Naive thymus-derived CD4-positive, alpha-beta T cell (primary cell): ENCODE data around the gene BST1. TPM values are rescaled to one million over a fixed set of nuclear protein-coding genes. Genes with fewer than 3 reads are reported as not detected.

Source experiments
- ATAC-seq: fragments of 150-1000 bp; cut with Tn5 transposase; 2 replicates; pipeline ENCODE4 v1.10.0; 2021; ENCODE audit warnings: mild to moderate bottlenecking, moderate library complexity
- CTCF ChIA-PET: fragments of 350-600 bp; sonication (Branson Sonifier 250); formaldehyde crosslinking; loops from one replicate; lab custom pipeline; 2021; ENCODE audit warnings: antibody characterized with exemption; lab: Charles Lee
- POLR2A ChIA-PET: fragments of 350-600 bp; sonication (Branson Sonifier 250); formaldehyde crosslinking; loops from one replicate; lab custom pipeline; 2021; ENCODE audit warnings: antibody characterized with exemption, inconsistent platforms; lab: Charles Lee
- DNase-seq, 9 donors: peaks; one replicate each; pipeline versions ENCODE4 v3.0.0 to v3.0.0-alpha.2; 2020 to 2022; ENCODE audit warnings: mixed read lengths in 1 of 9
- H3K27ac ChIP-seq: one replicate; pipeline ENCODE4 v1.7.0; 2013; ENCODE audit warnings: mild to moderate bottlenecking, low read depth, low read length, moderate library complexity
- H3K27me3 ChIP-seq, 2 donors: one replicate each; pipeline ENCODE4 v1.7.0; 2013; ENCODE audit warnings: low read length in 2 of 2, mild to moderate bottlenecking in 2 of 2, moderate library complexity in 2 of 2; ENCODE audit not compliant: control insufficient read depth in 2 of 2, insufficient read depth in 2 of 2
- H3K36me3 ChIP-seq, 3 experiments: 1 replicate in 2 of 3; 2 replicates in 1 of 3; pipeline ENCODE4 v1.7.0; 2013; ENCODE audit warnings: low read length in 3 of 3, mild to moderate bottlenecking in 3 of 3, moderate library complexity in 1 of 3; ENCODE audit not compliant: insufficient read depth in 3 of 3, control insufficient read depth in 2 of 3
- H3K4me1 ChIP-seq, 2 donors: one replicate each; pipeline ENCODE4 v1.7.0; 2013; ENCODE audit warnings: low read length in 2 of 2, mild to moderate bottlenecking in 2 of 2, moderate library complexity in 1 of 2; ENCODE audit not compliant: control insufficient read depth in 2 of 2, insufficient read depth in 2 of 2
- H3K4me3 ChIP-seq: 2 replicates; pipeline ENCODE4 v1.7.0; 2013; ENCODE audit warnings: mild to moderate bottlenecking, low read length
- H3K9me3 ChIP-seq, 3 experiments: 1 replicate in 2 of 3; 2 replicates in 1 of 3; pipeline ENCODE4 v1.7.0; 2013; ENCODE audit warnings: low read length in 3 of 3; ENCODE audit not compliant: control insufficient read depth in 2 of 3
- H3K27ac Mint-ChIP-seq, 9 donors: one replicate each; pipeline ENCODE4 v1.8.0; 2020 to 2022; ENCODE audit warnings: mixed read lengths in 9 of 9, mild to moderate bottlenecking in 8 of 9, moderate library complexity in 5 of 9, inconsistent platforms in 2 of 9
- H3K27me3 Mint-ChIP-seq, 5 donors: one replicate each; pipeline ENCODE4 v1.8.0; 2021 to 2022; ENCODE audit warnings: mixed read lengths in 5 of 5, mild to moderate bottlenecking in 1 of 5
- H3K36me3 Mint-ChIP-seq, 5 donors: one replicate each; pipeline ENCODE4 v1.8.0; 2020 to 2022; ENCODE audit warnings: mixed read lengths in 5 of 5, mild to moderate bottlenecking in 3 of 5, inconsistent platforms in 1 of 5
- H3K4me1 Mint-ChIP-seq, 7 donors: one replicate each; pipeline ENCODE4 v1.8.0; 2020 to 2022; ENCODE audit warnings: mixed read lengths in 7 of 7, mild to moderate bottlenecking in 3 of 7, inconsistent platforms in 1 of 7
- H3K4me3 Mint-ChIP-seq, 10 donors: one replicate each; pipeline ENCODE4 v1.8.0; 2020 to 2022; ENCODE audit warnings: mild to moderate bottlenecking in 10 of 10, mixed read lengths in 10 of 10, moderate library complexity in 6 of 10, inconsistent platforms in 2 of 10
- H3K9me3 Mint-ChIP-seq, 11 donors: one replicate each; pipeline ENCODE4 v1.8.0; 2020 to 2022; ENCODE audit warnings: mixed read lengths in 11 of 11, mild to moderate bottlenecking in 4 of 11, inconsistent platforms in 1 of 11, moderate library complexity in 1 of 11
- intact Hi-C, 2 donors: fragments of 100-400 bp; cut with micrococcal nuclease; formaldehyde crosslinking; loops; one replicate each; pipeline ENCODE4 v1.15.1; 2023
- polyA plus RNA-seq, 2 donors: library from polyadenylated mRNA; unstranded; fragments of 300-500 nt; fragmentation: Illumina TruSeq; gene quantifications; one replicate each; pipeline ENCODE4 v1.2.3, GENCODE V29; 2021
- total RNA-seq, 6 experiments: library from RNA in 5 of 6; stranded (reverse) in 5 of 6; gene quantifications; 1 replicate in 5 of 6; 2 replicates in 1 of 6; pipeline ENCODE4 v1.2.3 and lab custom pipeline; 2021 to 2026

BST1 gene
- total RNA-seq (10 to 100 TPM in 1 of 5 experiments, 1 to 10 TPM in 2, under 1 TPM in 2; 0.65 to 41.8 (median 1.1) TPM), polyA plus RNA-seq (under 1 TPM; 0.45 to 0.89 TPM), total RNA-seq (lab: John Stamatoyannopoulos, UW) (0.94 reads per million)

- H3K27ac ChIP-seq = peak within 1 kb of the TSS; percentile 13
- CTCF ChIA-PET = interaction anchor here (1.4 kb wide), 1 partner anchor 180 kb away, joined by 3 read pairs; no protein-coding TSS in a partner anchor
- peak within 1 kb of the TSS; percentile 85 to 97 (median 90) for H3K4me3 Mint-ChIP-seq
Observed at GRCh38 chr4:15702941-15703403, at the start of gene BST1. Gene BST1, plus strand, starts transcription at chr4:15703065. Its CDS starts 80 bp downstream, at chr4:15703145.

GRCh38 chr4:15653420-15653819 lies 49.4 kb upstream of the BST1 start:
- no peaks in the 10 kb centered on the region for H3K27me3 ChIP-seq
- H3K27me3 Mint-ChIP-seq = peaks cover 0 to 2% (median 0%) of the 10 kb centered on the region in 5 donors
- H3K36me3 Mint-ChIP-seq = peaks cover 0 to 6% (median 0%) of the 10 kb centered on the region in 5 donors
- H3K4me1 Mint-ChIP-seq = peaks cover 33 to 69% (median 55%) of the 10 kb centered on the region in 7 donors
- peak overlapping the region; percentile 93 to 100 (median 97) for H3K4me3 Mint-ChIP-seq
- peak overlapping the region; percentile 90 to 98 (median 96) for H3K27ac Mint-ChIP-seq
- H3K9me3 Mint-ChIP-seq = peaks cover 0 to 4% (median 0%) of the 10 kb centered on the region in 11 donors
- DNase-seq (no peak), ATAC-seq (no peak)
- CTCF ChIA-PET = interaction anchor here (0.7 to 1.6 kb wide), 2 partner anchors 20 to 196 kb away, joined by 3 to 4 read pairs; no protein-coding TSS in a partner anchor
- H3K4me1 ChIP-seq = peaks cover 36 to 45% of the 10 kb centered on the region in 2 donors
- peaks cover 0 to 3% (median 0%) of the 10 kb centered on the region in 3 experiments for H3K36me3 ChIP-seq
- no peaks in the 10 kb centered on the region for H3K9me3 ChIP-seq
- POLR2A ChIA-PET = interaction anchor here (0.6 to 4.6 kb wide), 4 partner anchors 29 to 568 kb away, joined by 3 to 44 read pairs (median 4); partner anchors contain the start of gene FAM200B
- peak overlapping the region; percentile 67 for H3K4me3 ChIP-seq
- peak overlapping the region; percentile 90 for H3K27ac ChIP-seq
- intact Hi-C loops = loop anchor here in 1 of 2 donors (2.0 to 10.0 kb wide), 7 partner anchors 106 to 729 kb away; partner anchors contain the start of genes CD38 and TAPT1

More at GRCh38 chr4:15702941-15703403, at the start of gene BST1:
- Histone ChIP-seq H3K36me3 (no peaks in the 10 kb centered on the region), H3K4me3 (peak within 1 kb of the TSS; percentile 67), H3K9me3 (no peaks in the 10 kb centered on the region), H3K27me3 (no peaks in the 10 kb centered on the region), H3K4me1 (no peaks in the 10 kb centered on the region)
- Mint-ChIP-seq H3K36me3 (peaks cover 0 to 2% (median 0%) of the 10 kb centered on the region in 5 donors), H3K27ac (peak within 1 kb of the TSS in 7 of 9 donors; percentile 34 to 91 (median 68)), H3K4me1 (peaks cover 0 to 20% (median 12%) of the 10 kb centered on the region in 7 donors), H3K27me3 (peaks cover 8 to 28% (median 9%) of the 10 kb centered on the region in 5 donors), H3K9me3 (peaks cover 0 to 1% (median 0%) of the 10 kb centered on the region in 11 donors)
- POLR2A ChIA-PET = interaction anchor here (1.1 kb wide), 1 partner anchor 49 kb away, joined by 3 read pairs; no protein-coding TSS in a partner anchor
- intact Hi-C loops = loop anchor here (2.0 kb wide), 2 partner anchors 20 to 22 kb away; partner anchors contain the start of gene FAM200B (in 1 of the 2)
- ATAC-seq (peak; percentile 93), DNase-seq (peak; percentile 39 to 60 (median 53))

GRCh38 chr4:15653864-15654592 lies 48.8 kb upstream of the BST1 start:
- DNase-seq = peak in 1 of 9 donors; percentile 8
- H3K4me1 Mint-ChIP-seq = peaks cover 29 to 63% (median 49%) of the 10 kb centered on the region in 7 donors
- peak overlapping the region; percentile 93 to 100 (median 97) for H3K4me3 Mint-ChIP-seq
- no peak for ATAC-seq
- peaks cover 0 to 2% (median 0%) of the 10 kb centered on the region in 5 donors for H3K27me3 Mint-ChIP-seq
- intact Hi-C loops = loop anchor here (2.0 to 10.0 kb wide), 7 partner anchors 107 to 729 kb away; partner anchors contain the start of genes CD38 (in 2 of the 2) and TAPT1 (in 1 of the 2)
- no peaks in the 10 kb centered on the region for H3K27me3 ChIP-seq
- peak overlapping the region; percentile 90 to 98 (median 96) for H3K27ac Mint-ChIP-seq
- peak overlapping the region; percentile 67 for H3K4me3 ChIP-seq
- H3K9me3 Mint-ChIP-seq = peaks cover 0 to 4% (median 0%) of the 10 kb centered on the region in 11 donors
- H3K36me3 ChIP-seq = peaks cover 0 to 3% (median 0%) of the 10 kb centered on the region in 3 experiments
- CTCF ChIA-PET = interaction anchor here (0.6 to 1.6 kb wide), 3 partner anchors 20 to 197 kb away, joined by 3 to 4 read pairs (median 3); no protein-coding TSS in a partner anchor
- H3K4me1 ChIP-seq = peaks cover 36 to 39% of the 10 kb centered on the region in 2 donors
- peaks cover 0 to 4% (median 0%) of the 10 kb centered on the region in 5 donors for H3K36me3 Mint-ChIP-seq
- POLR2A ChIA-PET = interaction anchor here (1.0 to 4.6 kb wide), 6 partner anchors 16 to 651 kb away, joined by 3 to 44 read pairs (median 4); partner anchors contain the start of gene FAM200B
- H3K27ac ChIP-seq = peak overlapping the region; percentile 90
- no peaks in the 10 kb centered on the region for H3K9me3 ChIP-seq

- Mint-ChIP-seq H3K27ac (peak overlapping the region; percentile 90 to 98 (median 96)), H3K4me1 (peaks cover 27 to 56% (median 48%) of the 10 kb centered on the region in 7 donors), H3K27me3 (peaks cover 0 to 2% (median 0%) of the 10 kb centered on the region in 5 donors), H3K36me3 (peaks cover 0 to 4% (median 0%) of the 10 kb centered on the region in 5 donors), H3K9me3 (peaks cover 0 to 4% (median 0%) of the 10 kb centered on the region in 11 donors), H3K4me3 (peak overlapping the region; percentile 94 to 100 (median 97))
- Histone ChIP-seq H3K9me3 (no peaks in the 10 kb centered on the region), H3K27me3 (no peaks in the 10 kb centered on the region), H3K36me3 (peaks cover 0 to 3% (median 0%) of the 10 kb centered on the region in 3 experiments), H3K4me3 (peak overlapping the region; percentile 67), H3K27ac (peak overlapping the region; percentile 90), H3K4me1 (peaks cover 34 to 35% of the 10 kb centered on the region in 2 donors)
- POLR2A ChIA-PET = interaction anchor here (0.6 to 4.6 kb wide), 9 partner anchors 10 to 730 kb away, joined by 3 to 44 read pairs (median 3); partner anchors contain the start of gene FAM200B
- intact Hi-C loops = loop anchor here (1.0 to 10.0 kb wide), 12 partner anchors 27 to 1683 kb away; partner anchors contain the start of genes CPEB2 (in 2 of the 2), FAM200B (in 2 of the 2), CD38 (in 1 of the 2) and TAPT1 (in 1 of the 2)
- DNase-seq (peak in 4 of 9 donors; percentile 18 to 37 (median 28)), ATAC-seq (peak; percentile 63)
- CTCF ChIA-PET = interaction anchor here (0.6 to 1.6 kb wide), 2 partner anchors 30 to 197 kb away, joined by 3 to 4 read pairs; no protein-coding TSS in a partner anchor
Observed at GRCh38 chr4:15654593-15655222, 48.2 kb upstream of the BST1 start.

- peak within 1 kb of the TSS; percentile 90 for H3K27ac ChIP-seq
- intact Hi-C loops = loop anchor here (1.0 to 10.0 kb wide), 7 partner anchors 26 to 1682 kb away; partner anchors contain the start of genes CPEB2 (in 2 of the 2), FAM200B (in 2 of the 2) and CD38 (in 1 of the 2)
- H3K27me3 ChIP-seq = no peaks in the 10 kb centered on the region
- H3K4me3 Mint-ChIP-seq = peak within 1 kb of the TSS; percentile 94 to 100 (median 97)
- H3K9me3 ChIP-seq = no peaks in the 10 kb centered on the region
- H3K4me1 ChIP-seq = peaks cover 29% of the 10 kb centered on the region in 2 donors
- peaks cover 0 to 4% (median 0%) of the 10 kb centered on the region in 11 donors for H3K9me3 Mint-ChIP-seq
- H3K27ac Mint-ChIP-seq = peak within 1 kb of the TSS; percentile 90 to 98 (median 98)
- H3K27me3 Mint-ChIP-seq = peaks cover 0 to 2% (median 0%) of the 10 kb centered on the region in 5 donors
- CTCF ChIA-PET = no interaction called here
- peaks cover 21 to 49% (median 45%) of the 10 kb centered on the region in 7 donors for H3K4me1 Mint-ChIP-seq
- peak within 1 kb of the TSS; percentile 87 for H3K4me3 ChIP-seq
- POLR2A ChIA-PET = interaction anchor here (0.6 to 4.6 kb wide), 12 partner anchors 9 to 730 kb away, joined by 3 to 44 read pairs (median 4); partner anchors contain the start of gene FAM200B
- ATAC-seq (peak; percentile 92), DNase-seq (peak; percentile 77 to 92 (median 87))
- H3K36me3 ChIP-seq = peaks cover 0 to 3% (median 0%) of the 10 kb centered on the region in 3 experiments
- peaks cover 0 to 4% (median 0%) of the 10 kb centered on the region in 5 donors for H3K36me3 Mint-ChIP-seq
Observed at GRCh38 chr4:15655223-15656037, 47.4 kb upstream of the BST1 start, which contains the start of gene FBXL5. Gene FBXL5, minus strand, starts transcription at chr4:15655357. Its CDS starts 70 bp downstream, at chr4:15655287.
